ENCODE results near the gene ZBTB20.

The ZBTB20 gene

GRCh38 chr3:114651555-114651954 lies 495.5 kb downstream of the ZBTB20 start:
- Histone ChIP-seq H3K27ac (ENCODE audit: insufficient read depth, low read depth, low read length, poor library complexity, severe bottlenecking) (no peak overlapping the region), H3K4me1 (ENCODE audit: control insufficient read depth, insufficient read depth, low read length) (no peaks in the 10 kb centered on the region), H3K9me3 (ENCODE audit: control insufficient read depth, low read length) (no peaks in the 10 kb centered on the region), H3K36me3 (ENCODE audit: control insufficient read depth, insufficient read depth, low read length) (no peaks in the 10 kb centered on the region), H3K27me3 (ENCODE audit: control insufficient read depth, insufficient read depth, low read length, poor library complexity, severe bottlenecking) (no peaks in the 10 kb centered on the region), H3K4me3 (ENCODE audit: insufficient read depth, low read depth, low read length) (no peak overlapping the region)
- 85 to 98% methylated on average over 3 of the region's 4 CpGs for WGBS, 2 experiments

- 80% methylated on average over 1 of the region's 3 CpGs for WGBS, 2 experiments
- Histone ChIP-seq H3K27ac (ENCODE audit: insufficient read depth, low read depth, low read length, poor library complexity, severe bottlenecking) (no peak overlapping the region), H3K36me3 (ENCODE audit: control insufficient read depth, insufficient read depth, low read length) (no peaks in the 10 kb centered on the region), H3K9me3 (ENCODE audit: control insufficient read depth, low read length) (no peaks in the 10 kb centered on the region), H3K27me3 (ENCODE audit: control insufficient read depth, insufficient read depth, low read length, poor library complexity, severe bottlenecking) (no peaks in the 10 kb centered on the region), H3K4me1 (ENCODE audit: control insufficient read depth, insufficient read depth, low read length) (no peaks in the 10 kb centered on the region), H3K4me3 (ENCODE audit: insufficient read depth, low read depth, low read length) (no peak overlapping the region)
Observed at GRCh38 chr3:114650808-114651207, 496.3 kb downstream of the ZBTB20 start.

DNA sequence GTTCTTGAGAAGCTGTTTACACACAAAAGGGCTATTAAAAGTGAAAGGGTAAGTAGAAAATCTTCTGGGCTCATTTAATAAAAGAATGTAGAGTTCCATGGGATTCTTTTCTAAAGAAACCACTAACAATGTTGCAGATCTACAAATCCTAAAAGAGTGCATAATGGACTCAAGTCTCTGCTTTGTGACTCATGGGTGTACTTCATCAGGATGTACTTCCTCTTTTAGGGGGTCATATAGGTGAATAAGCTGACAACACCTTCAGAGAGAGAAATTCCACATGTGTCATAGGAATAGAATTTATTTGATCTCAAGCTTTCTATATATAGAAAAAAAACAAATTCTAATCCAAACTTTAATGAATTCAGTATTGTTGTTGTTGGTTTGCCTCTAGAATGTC lies 497.8 kb downstream of the ZBTB20 start:
- no peaks in the 10 kb centered on the region for H3K36me3 ChIP-seq (ENCODE audit: control insufficient read depth, insufficient read depth, low read length)
- H3K27ac ChIP-seq (ENCODE audit: insufficient read depth, low read depth, low read length, poor library complexity, severe bottlenecking), result no peak overlapping the region
- no peaks in the 10 kb centered on the region for H3K27me3 ChIP-seq (ENCODE audit: control insufficient read depth, insufficient read depth, low read length, poor library complexity, severe bottlenecking)
- H3K4me1 ChIP-seq (ENCODE audit: control insufficient read depth, insufficient read depth, low read length), result no peaks in the 10 kb centered on the region
- no peak overlapping the region for H3K4me3 ChIP-seq (ENCODE audit: insufficient read depth, low read depth, low read length)
- H3K9me3 ChIP-seq (ENCODE audit: control insufficient read depth, low read length), result no peaks in the 10 kb centered on the region

- 90 to 97% methylated on average over 2 of the region's 2 CpGs for WGBS, 2 experiments
- no peaks in the 10 kb centered on the region for H3K36me3 ChIP-seq (ENCODE audit: control insufficient read depth, insufficient read depth, low read length)
- H3K4me1 ChIP-seq (ENCODE audit: control insufficient read depth, insufficient read depth, low read length), result no peaks in the 10 kb centered on the region
- H3K9me3 ChIP-seq (ENCODE audit: control insufficient read depth, low read length), result no peaks in the 10 kb centered on the region
- H3K4me3 ChIP-seq (ENCODE audit: insufficient read depth, low read depth, low read length), result no peak overlapping the region
- H3K27ac ChIP-seq (ENCODE audit: insufficient read depth, low read depth, low read length, poor library complexity, severe bottlenecking), result no peak overlapping the region
- no peaks in the 10 kb centered on the region for H3K27me3 ChIP-seq (ENCODE audit: control insufficient read depth, insufficient read depth, low read length, poor library complexity, severe bottlenecking)
Observed at GRCh38 chr3:114646526-114646925, 500.6 kb downstream of the ZBTB20 start.

DNA sequence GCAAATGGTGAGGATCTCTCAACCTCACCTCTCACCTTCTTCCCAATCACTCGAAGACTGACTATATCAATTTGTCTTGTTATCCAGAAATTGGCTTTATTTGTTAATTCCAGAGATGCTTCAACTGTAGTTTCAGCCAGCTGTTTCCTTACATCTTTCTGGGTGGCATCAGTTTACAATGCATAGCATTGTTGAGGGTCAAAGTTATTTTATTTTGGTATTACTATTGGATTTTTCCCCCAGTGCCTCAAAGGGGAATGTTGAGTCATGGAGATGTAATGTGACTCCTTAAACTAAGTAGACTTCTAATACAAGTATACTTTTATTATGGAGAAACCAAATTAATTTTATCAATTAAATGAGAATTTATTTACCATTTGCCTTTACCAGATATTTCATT lies 501.7 kb downstream of the ZBTB20 start:
- no peak overlapping the region for H3K27ac ChIP-seq (ENCODE audit: insufficient read depth, low read depth, low read length, poor library complexity, severe bottlenecking)
- H3K9me3 ChIP-seq (ENCODE audit: control insufficient read depth, low read length), result no peaks in the 10 kb centered on the region
- 88 to 100% methylated on average over 1 of the region's 1 CpG for WGBS, 2 experiments
- H3K4me3 ChIP-seq (ENCODE audit: insufficient read depth, low read depth, low read length), result no peak overlapping the region
- no peaks in the 10 kb centered on the region for H3K27me3 ChIP-seq (ENCODE audit: control insufficient read depth, insufficient read depth, low read length, poor library complexity, severe bottlenecking)
- no peaks in the 10 kb centered on the region for H3K36me3 ChIP-seq (ENCODE audit: control insufficient read depth, insufficient read depth, low read length)
- no peaks in the 10 kb centered on the region for H3K4me1 ChIP-seq (ENCODE audit: control insufficient read depth, insufficient read depth, low read length)

- no peaks in the 10 kb centered on the region for H3K9me3 ChIP-seq (ENCODE audit: control insufficient read depth, low read length)
- peaks cover under 1% of the 10 kb centered on the region for H3K4me1 ChIP-seq (ENCODE audit: control insufficient read depth, insufficient read depth, low read length)
- H3K36me3 ChIP-seq (ENCODE audit: control insufficient read depth, insufficient read depth, low read length), result no peaks in the 10 kb centered on the region
- no peaks in the 10 kb centered on the region for H3K27me3 ChIP-seq (ENCODE audit: control insufficient read depth, insufficient read depth, low read length, poor library complexity, severe bottlenecking)
- no peak overlapping the region for H3K27ac ChIP-seq (ENCODE audit: insufficient read depth, low read depth, low read length, poor library complexity, severe bottlenecking)
- no peak overlapping the region for H3K4me3 ChIP-seq (ENCODE audit: insufficient read depth, low read depth, low read length)
- 91 to 92% methylated on average over 2 to 3 of the region's 3 CpGs for WGBS, 2 experiments
Observed at GRCh38 chr3:114644367-114644766, 502.7 kb downstream of the ZBTB20 start.

- 100% methylated on average over 1 of the region's 1 CpG; no CpG with 5 or more reads in 1 of the 2 experiments for WGBS, 2 experiments
- no peaks in the 10 kb centered on the region for H3K36me3 ChIP-seq (ENCODE audit: control insufficient read depth, insufficient read depth, low read length)
- no peaks in the 10 kb centered on the region for H3K9me3 ChIP-seq (ENCODE audit: control insufficient read depth, low read length)
- peaks cover 6% of the 10 kb centered on the region for H3K4me1 ChIP-seq (ENCODE audit: control insufficient read depth, insufficient read depth, low read length)
- H3K27ac ChIP-seq (ENCODE audit: insufficient read depth, low read depth, low read length, poor library complexity, severe bottlenecking), result no peak overlapping the region
- H3K27me3 ChIP-seq (ENCODE audit: control insufficient read depth, insufficient read depth, low read length, poor library complexity, severe bottlenecking), result no peaks in the 10 kb centered on the region
- no peak overlapping the region for H3K4me3 ChIP-seq (ENCODE audit: insufficient read depth, low read depth, low read length)
Observed at GRCh38 chr3:114642951-114643741, 503.9 kb downstream of the ZBTB20 start.

GRCh38 chr3:114640126-114640525 lies 507.0 kb downstream of the ZBTB20 start:
- Histone ChIP-seq H3K9me3 (ENCODE audit: control insufficient read depth, low read length) (no peaks in the 10 kb centered on the region), H3K27ac (ENCODE audit: insufficient read depth, low read depth, low read length, poor library complexity, severe bottlenecking) (no peak overlapping the region), H3K36me3 (ENCODE audit: control insufficient read depth, insufficient read depth, low read length) (no peaks in the 10 kb centered on the region), H3K27me3 (ENCODE audit: control insufficient read depth, insufficient read depth, low read length, poor library complexity, severe bottlenecking) (no peaks in the 10 kb centered on the region), H3K4me1 (ENCODE audit: control insufficient read depth, insufficient read depth, low read length) (peaks cover 6% of the 10 kb centered on the region), H3K4me3 (ENCODE audit: insufficient read depth, low read depth, low read length) (no peak overlapping the region)
- 75 to 88% methylated on average over 2 of the region's 2 CpGs for WGBS, 2 experiments

DNA sequence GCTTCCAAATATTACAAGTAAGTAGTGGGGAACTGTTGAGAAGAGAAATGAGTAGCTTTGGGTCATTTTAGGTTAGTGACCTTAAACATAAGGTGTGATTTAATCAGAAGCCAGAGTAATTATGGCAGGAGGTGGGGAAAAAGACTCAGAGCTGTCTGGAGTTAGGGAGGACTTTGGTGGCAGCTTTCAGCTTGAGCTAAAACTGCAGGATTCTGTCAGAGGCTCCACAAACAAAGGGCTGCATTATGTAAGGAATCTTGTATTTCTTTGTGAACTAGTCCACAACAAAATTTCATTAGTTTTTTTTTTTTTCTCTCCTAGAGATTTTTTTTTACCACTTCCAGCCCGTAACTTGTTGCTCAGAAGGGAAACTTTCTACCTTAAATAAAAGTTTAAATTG lies 507.9 kb downstream of the ZBTB20 start:
- Histone ChIP-seq H3K36me3 (ENCODE audit: control insufficient read depth, insufficient read depth, low read length) (no peaks in the 10 kb centered on the region), H3K4me1 (ENCODE audit: control insufficient read depth, insufficient read depth, low read length) (peaks cover 6% of the 10 kb centered on the region), H3K27me3 (ENCODE audit: control insufficient read depth, insufficient read depth, low read length, poor library complexity, severe bottlenecking) (no peaks in the 10 kb centered on the region), H3K4me3 (ENCODE audit: insufficient read depth, low read depth, low read length) (no peak overlapping the region), H3K9me3 (ENCODE audit: control insufficient read depth, low read length) (no peaks in the 10 kb centered on the region), H3K27ac (ENCODE audit: insufficient read depth, low read depth, low read length, poor library complexity, severe bottlenecking) (peak overlapping the region; percentile 29)
- WGBS, 2 experiments, result no CpG with 5 or more reads among the region's 1 CpG

DNA sequence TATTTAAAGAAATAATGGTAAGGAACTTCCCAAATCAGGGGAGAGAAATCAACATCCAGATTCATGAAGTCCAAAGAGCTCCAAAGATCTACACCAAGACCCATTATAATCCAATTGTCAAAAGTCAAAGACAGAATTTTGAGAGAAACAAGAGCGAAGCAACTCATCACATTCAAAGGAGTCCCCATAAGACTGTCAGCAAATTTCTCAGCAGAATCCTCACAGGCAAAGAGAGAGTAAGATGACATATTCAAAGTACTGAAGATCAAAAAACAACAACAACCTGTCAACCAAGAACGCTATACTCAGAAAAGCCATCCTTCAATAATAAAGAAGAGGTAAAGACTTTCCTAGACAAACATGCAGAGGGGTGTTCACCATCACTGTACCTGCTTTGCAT lies 511.2 kb downstream of the ZBTB20 start:
- H3K27ac ChIP-seq (ENCODE audit: insufficient read depth, low read depth, low read length, poor library complexity, severe bottlenecking), result no peak overlapping the region
- no peaks in the 10 kb centered on the region for H3K36me3 ChIP-seq (ENCODE audit: control insufficient read depth, insufficient read depth, low read length)
- no peaks in the 10 kb centered on the region for H3K9me3 ChIP-seq (ENCODE audit: control insufficient read depth, low read length)
- H3K4me1 ChIP-seq (ENCODE audit: control insufficient read depth, insufficient read depth, low read length), result peaks cover 6% of the 10 kb centered on the region
- no peaks in the 10 kb centered on the region for H3K27me3 ChIP-seq (ENCODE audit: control insufficient read depth, insufficient read depth, low read length, poor library complexity, severe bottlenecking)
- no peak overlapping the region for H3K4me3 ChIP-seq (ENCODE audit: insufficient read depth, low read depth, low read length)
- WGBS, 2 experiments, result 90 to 100% methylated on average over 1 to 2 of the region's 2 CpGs
